ENCODE measurements around the gene CAV1.

DNA sequence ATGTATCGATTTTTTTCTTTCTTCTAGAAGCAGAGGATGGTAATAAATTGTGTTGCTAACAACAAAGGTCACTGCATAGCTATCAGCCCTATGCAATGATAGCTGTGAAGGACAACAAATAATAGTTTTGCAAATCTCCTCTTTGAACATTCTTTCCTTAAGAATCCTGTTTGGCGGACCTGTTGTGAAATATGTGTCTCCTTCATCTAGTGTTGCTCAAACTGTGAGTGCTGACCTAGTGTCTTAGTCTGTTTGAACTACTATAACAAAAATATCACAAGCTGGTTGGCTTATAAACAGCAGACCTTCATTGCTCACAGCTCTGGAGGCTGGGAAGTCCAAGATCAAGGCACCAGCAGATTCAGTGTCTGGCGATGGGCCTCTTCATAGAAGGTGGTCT is 53.7 kb downstream of the CAV1 start:
- no peak for TF ChIP-seq EZH2 (IDR thresholded peaks at IDR 0.05; ENCODE audit: low read length, missing control alignments)
- TF ChIP-seq, protein P1, sequence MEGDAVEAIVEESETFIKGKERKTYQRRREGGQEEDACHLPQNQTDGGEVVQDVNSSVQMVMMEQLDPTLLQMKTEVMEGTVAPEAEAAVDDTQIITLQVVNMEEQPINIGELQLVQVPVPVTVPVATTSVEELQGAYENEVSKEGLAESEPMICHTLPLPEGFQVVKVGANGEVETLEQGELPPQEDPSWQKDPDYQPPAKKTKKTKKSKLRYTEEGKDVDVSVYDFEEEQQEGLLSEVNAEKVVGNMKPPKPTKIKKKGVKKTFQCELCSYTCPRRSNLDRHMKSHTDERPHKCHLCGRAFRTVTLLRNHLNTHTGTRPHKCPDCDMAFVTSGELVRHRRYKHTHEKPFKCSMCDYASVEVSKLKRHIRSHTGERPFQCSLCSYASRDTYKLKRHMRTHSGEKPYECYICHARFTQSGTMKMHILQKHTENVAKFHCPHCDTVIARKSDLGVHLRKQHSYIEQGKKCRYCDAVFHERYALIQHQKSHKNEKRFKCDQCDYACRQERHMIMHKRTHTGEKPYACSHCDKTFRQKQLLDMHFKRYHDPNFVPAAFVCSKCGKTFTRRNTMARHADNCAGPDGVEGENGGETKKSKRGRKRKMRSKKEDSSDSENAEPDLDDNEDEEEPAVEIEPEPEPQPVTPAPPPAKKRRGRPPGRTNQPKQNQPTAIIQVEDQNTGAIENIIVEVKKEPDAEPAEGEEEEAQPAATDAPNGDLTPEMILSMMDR (conservative IDR thresholded peaks at IDR 0.05 in 1 of 2, IDR thresholded peaks at IDR 0.05 in 1 of 2; ENCODE audit: low read depth in 1 of 2, low read length in 2 of 2): no peak

Measured in fibroblast of lung (primary cell).